ENCODE measurements around the gene OR10G8. TPM values are rescaled to one million over a fixed set of nuclear protein-coding genes. Genes with fewer than 3 reads are reported as not detected.
"Not testable (repeated sequence)": the region's sequence is repeated elsewhere in the genome, so short reads cannot be mapped to it uniquely, and the experiment has no call there.

OR10G8 gene
- total RNA-seq, 1 donor from 2014 or later, result not detected

DNA sequence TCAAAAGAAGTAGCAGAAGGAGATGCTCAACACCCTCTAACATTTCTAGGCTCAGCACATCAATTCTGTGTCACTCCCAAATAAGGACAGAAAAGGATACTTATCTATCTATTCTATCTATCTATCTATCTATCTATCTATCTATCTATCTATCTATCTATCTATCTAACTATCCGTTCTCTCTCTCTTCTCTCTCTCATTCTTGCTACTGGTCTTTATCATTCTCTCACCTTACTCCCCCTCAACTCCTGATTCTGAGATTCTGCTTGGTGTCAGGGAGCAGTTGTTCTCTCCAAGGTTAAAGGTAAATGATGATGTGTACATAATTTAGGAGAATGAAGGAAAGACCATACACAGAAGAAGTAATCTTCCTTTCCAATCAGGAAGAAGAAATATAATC, 31.5 kb upstream of the OR10G8 start, which contains the start of gene OR10G6:
OR10G6 (minus strand) TSS at position 43 of the 400 bp plus-strand sequence; CDS start at position 43, 0 bp downstream.
- H3F3A ChIP-seq (ENCODE audit: low read depth), result no peaks in the 10 kb centered on the region
- no peaks in the 10 kb centered on the region for H3K9me3 Mint-ChIP-seq
- no peaks in the 10 kb centered on the region for H4K20me1 ChIP-seq (ENCODE audit: low read depth)
- no peak within 1 kb of the TSS for H3K4me2 ChIP-seq
- H3K27ac ChIP-seq, result no peak within 1 kb of the TSS
- DNase-seq (ENCODE audit: low spot score), result no peak
- H3K9ac ChIP-seq, result no peak within 1 kb of the TSS
- H3K4me3 Mint-ChIP-seq, result no peak within 1 kb of the TSS
- no peaks in the 10 kb centered on the region for H3K27me3 Mint-ChIP-seq (ENCODE audit: insufficient read depth, low read depth)
- H3K36me3 Mint-ChIP-seq, result no peaks in the 10 kb centered on the region
- no peak within 1 kb of the TSS for H3K4me3 ChIP-seq
- H3K36me3 ChIP-seq, result no peaks in the 10 kb centered on the region
- no peaks in the 10 kb centered on the region for H3K27me3 ChIP-seq
- H3K79me2 ChIP-seq (ENCODE audit: low read depth), result no peaks in the 10 kb centered on the region
- no peak for TF ChIP-seq EZH2phosphoT487 (IDR thresholded peaks at IDR 0.05)
- TF ChIP-seq EZH2 (IDR thresholded peaks at IDR 0.05), result no peak
- TF ChIP-seq, protein P1, sequence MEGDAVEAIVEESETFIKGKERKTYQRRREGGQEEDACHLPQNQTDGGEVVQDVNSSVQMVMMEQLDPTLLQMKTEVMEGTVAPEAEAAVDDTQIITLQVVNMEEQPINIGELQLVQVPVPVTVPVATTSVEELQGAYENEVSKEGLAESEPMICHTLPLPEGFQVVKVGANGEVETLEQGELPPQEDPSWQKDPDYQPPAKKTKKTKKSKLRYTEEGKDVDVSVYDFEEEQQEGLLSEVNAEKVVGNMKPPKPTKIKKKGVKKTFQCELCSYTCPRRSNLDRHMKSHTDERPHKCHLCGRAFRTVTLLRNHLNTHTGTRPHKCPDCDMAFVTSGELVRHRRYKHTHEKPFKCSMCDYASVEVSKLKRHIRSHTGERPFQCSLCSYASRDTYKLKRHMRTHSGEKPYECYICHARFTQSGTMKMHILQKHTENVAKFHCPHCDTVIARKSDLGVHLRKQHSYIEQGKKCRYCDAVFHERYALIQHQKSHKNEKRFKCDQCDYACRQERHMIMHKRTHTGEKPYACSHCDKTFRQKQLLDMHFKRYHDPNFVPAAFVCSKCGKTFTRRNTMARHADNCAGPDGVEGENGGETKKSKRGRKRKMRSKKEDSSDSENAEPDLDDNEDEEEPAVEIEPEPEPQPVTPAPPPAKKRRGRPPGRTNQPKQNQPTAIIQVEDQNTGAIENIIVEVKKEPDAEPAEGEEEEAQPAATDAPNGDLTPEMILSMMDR (IDR thresholded peaks at IDR 0.05), result no peak
- H3K9me3 ChIP-seq (ENCODE audit: low read depth), result no peaks in the 10 kb centered on the region
- no peak within 1 kb of the TSS for H3K27ac Mint-ChIP-seq
- no peak within 1 kb of the TSS for H2AFZ ChIP-seq (replicated peaks)
- H3K4me1 ChIP-seq, result no peaks in the 10 kb centered on the region
- H3K4me1 Mint-ChIP-seq, result no peaks in the 10 kb centered on the region

DNA sequence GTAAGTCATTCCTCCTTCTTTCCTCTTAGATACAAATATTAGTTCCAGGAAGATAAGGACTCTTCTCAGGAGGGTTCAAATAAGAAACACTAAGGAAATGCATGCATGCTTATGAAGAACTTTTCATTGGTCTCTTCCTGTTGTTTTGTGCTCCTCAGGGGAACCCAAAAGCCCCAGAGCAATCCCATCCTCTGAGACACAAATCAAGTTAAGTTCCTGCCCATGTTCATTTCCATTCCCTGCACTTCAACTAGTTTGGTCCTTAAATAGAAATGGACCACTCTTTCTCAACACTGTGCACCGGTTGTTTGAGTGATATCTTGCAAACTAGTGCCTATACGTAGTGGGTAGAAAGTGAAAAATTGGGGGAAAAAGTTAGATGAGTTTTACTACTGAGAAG, 13.9 kb upstream of the OR10G8 start, which contains the start of gene OR10G4:
OR10G4 (plus strand) TSS at position 301 of the 400 bp plus-strand sequence. CDS start 2,578 bp downstream, outside the sequence.
- Histone ChIP-seq H3K79me2 (ENCODE audit: low read depth) (no peaks in the 10 kb centered on the region), H3K27ac (no peak within 1 kb of the TSS), H2AFZ (replicated peaks) (no peak within 1 kb of the TSS), H3K36me3 (no peaks in the 10 kb centered on the region), H3K9ac (no peak within 1 kb of the TSS), H3K9me3 (ENCODE audit: low read depth) (no peaks in the 10 kb centered on the region), H3K27me3 (no peaks in the 10 kb centered on the region), H3F3A (ENCODE audit: low read depth) (no peaks in the 10 kb centered on the region), H3K4me2 (no peak within 1 kb of the TSS), H3K4me1 (no peaks in the 10 kb centered on the region), H3K4me3 (no peak within 1 kb of the TSS), H4K20me1 (ENCODE audit: low read depth) (no peaks in the 10 kb centered on the region)
- Mint-ChIP-seq H3K27ac (no peak within 1 kb of the TSS), H3K4me3 (no peak within 1 kb of the TSS), H3K4me1 (no peaks in the 10 kb centered on the region), H3K9me3 (no peaks in the 10 kb centered on the region), H3K27me3 (ENCODE audit: insufficient read depth, low read depth) (no peaks in the 10 kb centered on the region), H3K36me3 (no peaks in the 10 kb centered on the region)
- TF ChIP-seq EZH2phosphoT487 (IDR thresholded peaks at IDR 0.05) (no peak), EZH2 (IDR thresholded peaks at IDR 0.05) (no peak)
- TF ChIP-seq, protein P1 (IDR thresholded peaks at IDR 0.05), result no peak
- DNase-seq (ENCODE audit: low spot score), result no peak

DNA sequence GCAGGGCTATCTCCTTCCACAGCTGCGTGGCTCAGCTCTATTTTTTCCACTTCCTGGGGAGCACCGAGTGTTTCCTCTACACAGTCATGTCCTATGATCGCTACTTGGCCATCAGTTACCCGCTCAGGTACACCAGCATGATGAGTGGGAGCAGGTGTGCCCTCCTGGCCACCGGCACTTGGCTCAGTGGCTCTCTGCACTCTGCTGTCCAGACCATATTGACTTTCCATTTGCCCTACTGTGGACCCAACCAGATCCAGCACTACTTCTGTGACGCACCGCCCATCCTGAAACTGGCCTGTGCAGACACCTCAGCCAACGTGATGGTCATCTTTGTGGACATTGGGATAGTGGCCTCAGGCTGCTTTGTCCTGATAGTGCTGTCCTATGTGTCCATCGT, 10.8 kb upstream of the OR10G8 start:
- H3K36me3 ChIP-seq; H3F3A ChIP-seq (ENCODE audit: low read depth); H3K27ac Mint-ChIP-seq; H3K4me3 Mint-ChIP-seq; H3K36me3 Mint-ChIP-seq; H3K79me2 ChIP-seq (ENCODE audit: low read depth); H3K4me1 Mint-ChIP-seq; H3K27ac ChIP-seq; H3K9me3 Mint-ChIP-seq; H3K27me3 Mint-ChIP-seq (ENCODE audit: insufficient read depth, low read depth); H3K4me1 ChIP-seq; H3K4me2 ChIP-seq; H3K9me3 ChIP-seq (ENCODE audit: low read depth); DNase-seq (ENCODE audit: low spot score); H3K9ac ChIP-seq; H2AFZ ChIP-seq (replicated peaks); H3K27me3 ChIP-seq; H3K4me3 ChIP-seq; H4K20me1 ChIP-seq (ENCODE audit: low read depth): not testable (repeated sequence)

DNA sequence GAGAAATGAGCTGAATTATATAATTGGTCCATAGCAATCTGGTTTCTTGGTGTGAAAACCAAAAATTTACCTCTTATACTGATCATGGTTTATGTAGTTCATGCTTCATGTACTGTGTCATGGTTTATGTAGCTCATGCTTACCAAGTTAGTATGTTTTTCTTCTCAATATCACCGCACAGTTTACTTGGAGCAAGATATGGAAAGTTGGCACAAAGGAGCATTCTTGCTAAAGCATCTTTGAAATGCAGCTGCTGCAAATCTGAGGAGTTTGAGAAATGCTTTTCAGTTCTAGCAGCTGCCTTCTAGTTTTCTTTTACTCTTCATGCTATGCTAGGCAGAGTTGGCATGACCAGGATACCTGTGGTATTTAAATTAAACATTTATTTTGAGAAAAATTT, 10.1 kb downstream of the OR10G8 start:
- Mint-ChIP-seq H3K36me3 (no peaks in the 10 kb centered on the region), H3K27me3 (ENCODE audit: insufficient read depth, low read depth) (no peaks in the 10 kb centered on the region), H3K9me3 (no peaks in the 10 kb centered on the region), H3K4me3 (no peak overlapping the region), H3K27ac (no peak overlapping the region), H3K4me1 (no peaks in the 10 kb centered on the region)
- H3K27ac ChIP-seq, result no peak overlapping the region
- DNase-seq (ENCODE audit: low spot score), result no peak
- H3K27me3 ChIP-seq, result no peaks in the 10 kb centered on the region
- H3K4me3 ChIP-seq, result no peak overlapping the region
- no peak overlapping the region for H3K4me2 ChIP-seq
- H3K4me1 ChIP-seq, result peaks cover 3% of the 10 kb centered on the region
- no peaks in the 10 kb centered on the region for H3K36me3 ChIP-seq
- no peaks in the 10 kb centered on the region for H3K9me3 ChIP-seq (ENCODE audit: low read depth)
- H2AFZ ChIP-seq (replicated peaks), result no peak overlapping the region
- H3K79me2 ChIP-seq (ENCODE audit: low read depth), result no peaks in the 10 kb centered on the region
- H3K9ac ChIP-seq, result no peak overlapping the region
- no peaks in the 10 kb centered on the region for H3F3A ChIP-seq (ENCODE audit: low read depth)
- no peak for TF ChIP-seq EZH2phosphoT487 (IDR thresholded peaks at IDR 0.05)
- no peak for TF ChIP-seq EZH2 (IDR thresholded peaks at IDR 0.05)
- TF ChIP-seq, protein P1 (IDR thresholded peaks at IDR 0.05), result no peak
- H4K20me1 ChIP-seq (ENCODE audit: low read depth), result no peaks in the 10 kb centered on the region
